Stomach (tissue), 4 donors: ENCODE data around the gene RETREG2.

Experiments
- CTCF ChIP-seq, 7 experiments: fragments of 450-650 bp in 4 of 7; fragments of 200-600 bp in 3 of 7; sonication (generic) in 3 of 7; IDR thresholded peaks; one replicate each; pipeline ENCODE4 v1.5.1; 2016 to 2019; ENCODE audit warnings: antibody characterized with exemption in 7 of 7, control low read depth in 2 of 7, mild to moderate bottlenecking in 1 of 7
- POLR2A ChIP-seq, 4 donors: fragments of 450-650 bp; IDR thresholded peaks; one replicate each; pipeline ENCODE4 v1.6.1; 2016; ENCODE audit warnings: antibody characterized with exemption in 4 of 4, control low read depth in 2 of 4, mild to moderate bottlenecking in 1 of 4, moderate library complexity in 1 of 4
- POLR2AphosphoS5 ChIP-seq, 3 donors: sonication (generic); formaldehyde crosslinking; IDR thresholded peaks; one replicate each; pipeline ENCODE4 v1.6.1; 2016; ENCODE audit warnings: antibody characterized with exemption in 3 of 3

DNA sequence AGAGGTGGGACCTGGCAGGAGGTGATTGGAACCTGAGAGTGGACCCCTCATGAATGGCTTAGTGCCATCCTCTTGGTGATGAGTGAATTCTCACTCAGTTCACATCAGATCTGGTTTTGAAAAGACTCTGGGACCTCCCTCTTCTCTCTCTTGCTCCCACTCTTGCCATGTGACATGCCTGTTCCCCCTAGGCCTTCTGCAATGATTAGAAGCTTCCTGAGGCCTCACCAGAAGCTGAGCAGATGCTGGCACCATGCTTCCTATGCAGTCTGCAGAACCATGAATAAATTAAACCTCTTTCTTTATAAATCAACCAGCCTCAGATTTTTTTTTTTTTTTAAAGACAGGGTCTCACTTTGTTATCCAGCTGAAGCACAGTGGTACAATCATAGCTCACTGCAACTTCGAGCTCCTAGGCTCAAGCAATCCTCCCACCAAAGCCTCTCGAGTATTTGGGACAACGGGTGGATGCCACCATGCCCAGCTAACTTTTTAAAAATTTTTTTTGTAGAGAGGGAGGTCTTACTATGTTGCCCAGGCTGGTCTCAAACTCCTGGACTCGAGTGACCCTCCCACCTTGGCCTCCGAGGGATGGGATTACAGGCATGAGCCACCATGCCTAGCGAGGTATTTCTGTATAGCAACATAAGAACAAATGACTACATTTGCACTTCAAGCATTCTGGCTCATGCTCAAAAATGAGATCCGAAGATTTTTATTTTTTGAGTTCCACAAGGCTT is 26.5 kb downstream of the RETREG2 start:
- no peak for TF ChIP-seq CTCF (IDR thresholded peaks at IDR 0.05)
- no peak for TF ChIP-seq POLR2A (IDR thresholded peaks at IDR 0.05)
- no peak for TF ChIP-seq POLR2AphosphoS5 (IDR thresholded peaks at IDR 0.05)
